Glutamatergic neuron (in vitro differentiated cells): ENCODE measurements around the gene CELA2A. TPM values are rescaled to one million over a fixed set of nuclear protein-coding genes. Genes with fewer than 3 reads are reported as not detected.

Experiments used
- DNase-seq: peaks from one replicate; pipeline ENCODE4 v3.0.0; 2022
- H3K27ac Mint-ChIP-seq: one replicate; pipeline ENCODE4 v1.8.0; 2020; ENCODE audit warnings: mild to moderate bottlenecking, mixed read lengths, inconsistent platforms; ENCODE audit not compliant: unreplicated experiment
- H3K27me3 Mint-ChIP-seq: one replicate; pipeline ENCODE4 v1.8.0; 2020; ENCODE audit warnings: mild to moderate bottlenecking, moderate library complexity, mixed read lengths, inconsistent platforms; ENCODE audit not compliant: unreplicated experiment
- H3K36me3 Mint-ChIP-seq: one replicate; pipeline ENCODE4 v1.8.0; 2020; ENCODE audit warnings: mild to moderate bottlenecking, mixed read lengths, inconsistent platforms; ENCODE audit not compliant: unreplicated experiment
- H3K4me1 Mint-ChIP-seq: one replicate; pipeline ENCODE4 v1.8.0; 2020; ENCODE audit warnings: mild to moderate bottlenecking, low read depth, mixed read lengths, inconsistent platforms; ENCODE audit not compliant: unreplicated experiment
- H3K4me3 Mint-ChIP-seq: one replicate; pipeline ENCODE4 v1.8.0; 2020; ENCODE audit warnings: mild to moderate bottlenecking, mixed read lengths, inconsistent platforms; ENCODE audit not compliant: unreplicated experiment
- H3K9me3 Mint-ChIP-seq: one replicate; pipeline ENCODE4 v1.8.0; 2020; ENCODE audit warnings: mild to moderate bottlenecking, moderate library complexity, mixed read lengths, inconsistent platforms; ENCODE audit not compliant: unreplicated experiment
- CTCF ChIP-seq: fragments of 200-600 bp; sonication (generic); IDR thresholded peaks from one replicate; pipeline ENCODE4 v1.5.0; 2021; ENCODE audit not compliant: partially characterized antibody, unreplicated experiment
- total RNA-seq: library from RNA; stranded (reverse); fragmentation: NEBNext Ultra II Directional; extraction: Animal tissue kit (Norgen Biotek cat#: 25700); gene quantifications from one replicate; pipeline ENCODE4 v1.2.1, GENCODE V29; 2021; ENCODE audit not compliant: unreplicated experiment

The CELA2A gene
- total RNA-seq, 1 donor from 2014 or later, result not detected

- TF ChIP-seq CTCF, result no peak
Observed at GRCh38 chr1:15440357-15440756, 16.2 kb upstream of the CELA2A start.

GRCh38 chr1:15441247-15441646 is 15.3 kb upstream of the CELA2A start:
- no peak for TF ChIP-seq CTCF
- no peak overlapping the region for H3K27ac Mint-ChIP-seq
- DNase-seq, result no peak
- H3K9me3 Mint-ChIP-seq, result peaks cover 5% of the 10 kb centered on the region
- peaks cover 4% of the 10 kb centered on the region for H3K4me1 Mint-ChIP-seq
- no peak overlapping the region for H3K4me3 Mint-ChIP-seq
- H3K36me3 Mint-ChIP-seq, result no peaks in the 10 kb centered on the region
- H3K27me3 Mint-ChIP-seq, result peaks cover 4% of the 10 kb centered on the region

More at GRCh38 chr1:15440357-15440756, 16.2 kb upstream of the CELA2A start:
- Mint-ChIP-seq H3K36me3 (no peaks in the 10 kb centered on the region), H3K9me3 (peaks cover 3% of the 10 kb centered on the region), H3K27me3 (peaks cover 6% of the 10 kb centered on the region), H3K4me3 (no peak overlapping the region), H3K4me1 (peaks cover 1% of the 10 kb centered on the region), H3K27ac (no peak overlapping the region)
- DNase-seq, result no peak

- no peak for DNase-seq
- Mint-ChIP-seq H3K4me1 (peaks cover 4% of the 10 kb centered on the region), H3K27ac (no peak overlapping the region), H3K4me3 (no peak overlapping the region), H3K27me3 (peaks cover 4% of the 10 kb centered on the region), H3K9me3 (peaks cover 5% of the 10 kb centered on the region), H3K36me3 (no peaks in the 10 kb centered on the region)
- no peak for TF ChIP-seq CTCF
Observed at GRCh38 chr1:15442119-15442518, 14.4 kb upstream of the CELA2A start.

- H3K27ac Mint-ChIP-seq, result no peak overlapping the region
- H3K4me1 Mint-ChIP-seq, result peaks cover 4% of the 10 kb centered on the region
- H3K9me3 Mint-ChIP-seq, result peaks cover 6% of the 10 kb centered on the region
- TF ChIP-seq CTCF, result no peak
- no peak overlapping the region for H3K4me3 Mint-ChIP-seq
- no peaks in the 10 kb centered on the region for H3K36me3 Mint-ChIP-seq
- H3K27me3 Mint-ChIP-seq, result peaks cover 4% of the 10 kb centered on the region
- no peak for DNase-seq
Observed at GRCh38 chr1:15442759-15443158, 13.8 kb upstream of the CELA2A start.

GRCh38 chr1:15443281-15443680 is 13.3 kb upstream of the CELA2A start:
- no peak for TF ChIP-seq CTCF
- Mint-ChIP-seq H3K36me3 (no peaks in the 10 kb centered on the region), H3K4me3 (no peak overlapping the region), H3K9me3 (peaks cover 6% of the 10 kb centered on the region), H3K27me3 (peaks cover 4% of the 10 kb centered on the region), H3K4me1 (peaks cover 4% of the 10 kb centered on the region), H3K27ac (no peak overlapping the region)
- DNase-seq, result no peak
